IMR-90 (cell line): ENCODE data around the gene CDC6.

ENCODE experiments used
- CHD1 ChIP-seq: IDR thresholded peaks from 2 replicates; pipeline ENCODE4 v1.6.1; 2012; ENCODE audit warnings: low read depth, low read length, improper control_type of control experiment
- CTCF ChIP-seq: conservative IDR thresholded peaks from 2 replicates; pipeline ENCODE4 v1.5.1; 2012; ENCODE audit warnings: mild to moderate bottlenecking, low read depth, low read length, improper control_type of control experiment
- MAFK ChIP-seq: IDR thresholded peaks from 2 replicates; pipeline ENCODE4 v1.6.1; 2012; ENCODE audit warnings: low read depth, low read length, improper control_type of control experiment

- TF ChIP-seq CTCF = no peak
- TF ChIP-seq MAFK = no peak
- no peak for TF ChIP-seq CHD1
Measured at GRCh38 chr17:40287494-40288369, at the start of gene CDC6.
